Measurements from ENCODE around the gene FRMD4A.

DNA sequence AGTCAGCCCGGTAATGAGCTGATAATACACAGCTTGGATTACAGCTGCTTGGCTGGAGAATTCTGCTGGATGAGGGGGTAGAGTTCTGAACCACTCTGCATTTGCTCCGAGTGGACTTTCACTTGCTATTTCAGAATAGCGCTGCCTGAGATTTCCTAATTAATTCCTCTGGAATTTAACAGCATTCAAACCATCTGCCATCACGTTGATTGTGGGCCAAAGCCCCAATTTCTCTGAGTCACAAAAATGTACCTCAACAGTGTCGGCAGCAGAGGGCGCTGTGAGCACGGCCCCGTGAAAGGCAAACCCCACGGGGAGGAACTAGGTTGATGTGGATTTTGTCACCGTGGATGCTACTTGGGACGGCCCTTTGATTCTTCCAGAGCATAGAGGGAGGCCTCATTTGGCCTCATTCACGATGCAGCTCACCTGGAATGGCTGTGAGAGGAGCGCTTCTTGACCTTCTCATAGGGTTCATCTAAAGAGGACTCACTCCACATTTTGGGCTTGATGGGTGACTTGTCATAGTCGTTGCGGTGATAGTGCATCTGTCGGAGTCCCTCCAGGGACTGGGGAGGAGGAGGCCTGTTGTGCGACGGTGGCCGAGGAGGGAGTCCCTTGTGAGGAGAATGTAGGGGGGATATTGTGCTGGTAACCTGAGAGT, 670.7 kb downstream of the FRMD4A start:
- TF ChIP-seq, protein P1, sequence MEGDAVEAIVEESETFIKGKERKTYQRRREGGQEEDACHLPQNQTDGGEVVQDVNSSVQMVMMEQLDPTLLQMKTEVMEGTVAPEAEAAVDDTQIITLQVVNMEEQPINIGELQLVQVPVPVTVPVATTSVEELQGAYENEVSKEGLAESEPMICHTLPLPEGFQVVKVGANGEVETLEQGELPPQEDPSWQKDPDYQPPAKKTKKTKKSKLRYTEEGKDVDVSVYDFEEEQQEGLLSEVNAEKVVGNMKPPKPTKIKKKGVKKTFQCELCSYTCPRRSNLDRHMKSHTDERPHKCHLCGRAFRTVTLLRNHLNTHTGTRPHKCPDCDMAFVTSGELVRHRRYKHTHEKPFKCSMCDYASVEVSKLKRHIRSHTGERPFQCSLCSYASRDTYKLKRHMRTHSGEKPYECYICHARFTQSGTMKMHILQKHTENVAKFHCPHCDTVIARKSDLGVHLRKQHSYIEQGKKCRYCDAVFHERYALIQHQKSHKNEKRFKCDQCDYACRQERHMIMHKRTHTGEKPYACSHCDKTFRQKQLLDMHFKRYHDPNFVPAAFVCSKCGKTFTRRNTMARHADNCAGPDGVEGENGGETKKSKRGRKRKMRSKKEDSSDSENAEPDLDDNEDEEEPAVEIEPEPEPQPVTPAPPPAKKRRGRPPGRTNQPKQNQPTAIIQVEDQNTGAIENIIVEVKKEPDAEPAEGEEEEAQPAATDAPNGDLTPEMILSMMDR (IDR thresholded peaks at IDR 0.05) = peak; percentile 86 to 90 (median 88)
- TF ChIP-seq POLR2A (IDR thresholded peaks at IDR 0.05) = no peak
- peak in 2 of 4 donors; percentile 10 to 29 for TF ChIP-seq POLR2AphosphoS5 (IDR thresholded peaks at IDR 0.05)
- no peak for TF ChIP-seq EP300 (IDR thresholded peaks at IDR 0.05)
